Activated CD4-positive, alpha-beta T cell treated with anti-CD3 and anti-CD28 coated beads for 4 hours (primary cell): ENCODE results near the gene VARS2.

Source experiments
- DNase-seq, 2 donors: peaks; one replicate each; pipeline ENCODE4 v3.0.0-alpha.2; 2020

VARS2 gene

DNA sequence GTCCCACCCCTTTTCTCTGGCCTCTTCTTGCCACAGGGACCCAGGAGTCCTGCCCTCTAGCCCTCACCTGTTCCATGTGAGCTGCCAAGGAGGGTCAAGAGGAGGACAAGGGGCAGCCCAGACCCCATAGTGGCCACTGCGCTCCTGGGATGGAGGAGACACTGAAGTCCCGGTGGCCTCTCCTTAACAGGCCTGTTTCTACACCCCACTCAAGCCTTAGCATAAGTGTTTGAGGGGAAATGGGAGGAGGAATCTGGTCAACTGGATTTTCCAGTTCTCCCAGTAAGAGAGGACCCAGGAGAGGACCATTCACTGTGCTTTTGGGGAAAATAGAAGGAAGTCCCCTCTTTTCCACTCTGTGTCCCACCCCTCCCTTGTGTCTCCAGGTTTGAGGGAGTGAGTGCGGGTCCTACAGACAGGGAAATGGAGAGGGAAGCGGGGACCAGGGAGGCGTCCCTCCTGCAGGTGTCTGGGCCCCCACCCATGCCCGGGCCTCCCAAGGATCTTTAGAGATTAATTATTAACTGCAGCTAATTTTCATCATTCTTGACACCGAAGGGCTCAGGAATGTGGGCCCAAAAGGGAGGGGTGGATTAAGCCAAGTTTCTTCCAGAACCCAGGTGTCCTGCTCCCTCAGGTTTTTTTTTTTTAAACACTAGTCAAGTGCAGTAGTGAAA is 18.1 kb downstream of the VARS2 start, which contains the start of gene SFTA2:
Gene SFTA2, minus strand, starts transcription at position 202 of the 677 bp plus-strand sequence. Its CDS starts 74 bp downstream, at position 128.
- DNase-seq = no peak

GRCh38 chr6:30932665-30933365 is 18.8 kb downstream of the VARS2 start:
- DNase-seq = no peak

- DNase-seq = no peak
These were observed 21.0 kb downstream of the VARS2 start for GRCh38 chr6:30935018-30935417.

GRCh38 chr6:30937265-30937664 is 23.2 kb downstream of the VARS2 start:
- DNase-seq = no peak

GRCh38 chr6:30938730-30939129 is 24.7 kb downstream of the VARS2 start:
- DNase-seq = no peak

- DNase-seq = no peak
These were observed 25.4 kb downstream of the VARS2 start for GRCh38 chr6:30939473-30939872.

DNA sequence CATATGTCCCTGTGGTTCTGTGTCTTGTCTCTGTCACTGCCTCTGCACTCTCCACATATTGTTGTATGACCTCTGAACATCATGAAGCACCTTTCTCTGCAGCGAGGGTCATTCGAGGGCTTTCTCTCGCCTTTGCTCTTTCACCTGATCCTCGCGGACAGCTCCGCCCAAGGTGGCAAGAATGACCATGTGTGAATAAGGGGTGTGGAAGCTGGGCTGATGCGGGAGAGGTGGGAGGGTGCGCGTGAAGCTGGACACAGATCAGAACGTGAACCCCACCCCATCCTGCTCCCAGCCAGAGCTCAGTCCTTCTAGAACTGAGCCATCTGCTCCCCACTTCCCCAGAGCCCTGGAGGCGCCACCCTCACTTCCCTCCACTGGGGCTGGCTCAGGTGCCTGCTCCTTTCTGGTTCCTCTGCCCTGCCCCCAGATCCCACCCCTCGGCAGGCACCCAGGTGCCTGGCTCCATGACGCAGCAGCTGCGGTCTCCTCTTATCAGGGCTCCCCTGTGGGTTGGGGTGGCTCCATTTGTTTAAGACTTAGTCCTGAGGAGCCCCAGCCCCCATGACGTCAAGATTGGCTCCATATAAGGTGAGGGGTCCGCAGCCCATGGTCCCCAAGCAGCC is 26.4 kb downstream of the VARS2 start, which contains the start of gene MUCL3:
Gene MUCL3, plus strand, starts transcription at position 613 of the 626 bp plus-strand sequence. CDS start 27 bp downstream, outside the sequence.
- DNase-seq = no peak

DNA sequence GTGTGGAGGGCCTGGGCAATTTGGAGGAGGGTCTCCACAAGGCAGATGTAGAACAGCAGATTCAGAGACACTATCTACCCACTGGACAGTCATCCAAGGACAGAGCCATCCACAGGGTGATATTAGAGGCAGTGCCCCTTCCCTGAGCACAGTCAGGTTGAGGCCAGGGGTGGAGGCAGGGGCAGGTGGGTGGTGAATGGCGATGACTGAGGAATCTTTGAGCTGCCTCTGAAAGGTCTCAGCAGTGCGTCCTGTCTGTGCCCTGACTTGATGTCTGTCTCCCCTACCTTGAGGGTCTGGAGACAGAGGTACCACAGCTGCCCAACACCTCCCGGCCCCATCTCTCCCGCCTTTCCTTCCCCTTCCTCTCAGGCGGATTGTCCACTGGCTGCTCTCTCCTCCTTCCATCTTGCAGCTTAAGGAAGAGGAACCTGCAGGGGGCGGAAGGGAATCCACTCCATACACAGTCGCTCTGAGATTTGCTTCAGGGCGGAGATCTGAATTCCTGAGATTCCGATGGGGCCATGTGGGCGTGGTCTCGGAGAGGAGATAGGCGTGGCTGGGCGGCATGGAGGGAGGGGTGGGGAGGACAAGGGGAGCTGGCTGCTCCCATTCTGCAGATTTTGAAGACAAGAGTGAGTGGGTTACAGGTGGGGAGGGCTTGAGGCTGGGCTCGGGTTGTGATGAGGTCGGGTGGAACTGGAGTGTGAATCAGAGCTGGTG is 28.5 kb downstream of the VARS2 start:
- DNase-seq = no peak

GRCh38 chr6:30944051-30944450 is 30.0 kb downstream of the VARS2 start:
- no peak for DNase-seq

DNA sequence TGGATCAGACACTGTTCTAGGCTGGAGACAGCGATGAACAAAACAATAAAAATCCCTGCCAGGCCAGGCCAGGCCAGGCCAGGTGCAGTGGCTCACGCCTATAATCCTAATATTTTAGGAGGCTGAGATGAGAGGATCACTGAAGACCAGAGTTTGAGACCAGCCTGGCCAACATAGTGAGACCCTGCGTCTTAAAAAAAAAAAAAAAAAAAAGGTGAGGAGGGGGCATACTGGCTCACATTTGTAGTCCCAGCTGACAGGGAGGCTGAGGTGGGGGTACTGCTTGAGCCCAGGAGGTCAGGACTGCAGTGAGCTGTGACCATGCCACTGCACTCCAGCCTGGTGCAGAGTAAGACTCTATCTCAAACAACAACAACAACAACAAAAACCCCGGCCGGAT is 31.2 kb downstream of the VARS2 start:
- no peak for DNase-seq

- DNase-seq = no peak
These were observed 33.2 kb downstream of the VARS2 start for GRCh38 chr6:30947231-30947630.

- DNase-seq = no peak
These were observed 34.8 kb downstream of the VARS2 start for GRCh38 chr6:30948811-30949210.

GRCh38 chr6:30951907-30952469 is 38.0 kb downstream of the VARS2 start:
- no peak for DNase-seq

DNA sequence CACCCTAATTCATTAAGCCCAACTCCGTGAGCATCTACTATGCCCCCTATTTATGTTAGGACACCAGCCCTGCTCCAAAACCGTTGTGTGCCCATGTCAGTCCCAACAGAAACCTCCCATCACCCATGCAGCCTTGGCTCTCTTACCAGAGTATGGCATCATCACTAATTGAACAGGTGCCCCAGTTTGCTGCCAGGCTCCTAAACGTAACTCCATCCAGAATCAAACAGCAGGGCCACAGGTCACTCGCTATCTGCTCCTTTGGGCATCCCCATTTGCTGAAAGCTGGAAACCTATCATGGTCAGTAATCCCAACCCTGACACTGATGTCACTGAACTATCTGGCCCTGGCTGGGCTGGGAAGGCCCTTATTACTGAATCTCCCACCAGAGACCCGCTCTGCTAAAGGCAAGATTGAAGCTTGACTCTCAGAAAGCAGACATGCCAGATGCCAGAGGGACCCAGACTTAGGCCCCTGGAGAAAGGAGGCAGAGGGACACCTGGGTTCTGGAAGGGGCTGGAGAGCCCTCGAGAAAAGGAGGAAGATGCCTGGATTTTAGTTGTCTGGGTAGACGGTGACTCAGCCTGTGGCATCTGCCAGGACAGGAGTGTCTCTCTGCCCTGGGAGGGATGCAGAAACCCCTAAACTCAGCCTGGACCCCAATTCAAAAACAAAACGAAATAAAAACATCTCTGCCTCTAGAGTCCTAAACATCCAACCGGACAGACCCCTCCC is 40.8 kb downstream of the VARS2 start:
- DNase-seq = no peak

GRCh38 chr6:30955367-30956042 is 41.5 kb downstream of the VARS2 start:
- peak; percentile 57 to 59 for DNase-seq

DNA sequence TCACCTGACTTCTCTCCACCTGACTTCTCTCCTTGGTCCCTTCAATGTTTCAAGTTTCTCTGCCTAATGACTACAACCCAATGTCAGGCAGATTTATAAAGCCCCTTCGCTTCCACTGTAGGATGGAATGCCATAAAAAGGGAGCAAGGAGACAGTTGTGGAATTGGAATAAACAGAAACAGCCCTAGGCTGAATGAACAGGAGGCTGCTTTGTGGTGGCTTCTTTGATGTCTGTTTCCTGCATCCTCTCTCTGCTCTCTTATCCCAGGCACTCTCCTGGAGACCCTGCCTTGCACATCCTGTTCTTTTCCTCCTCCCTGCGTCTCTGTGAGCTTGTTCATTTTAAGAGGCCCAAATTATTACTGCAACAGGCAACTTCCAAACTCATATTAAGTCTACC is 43.7 kb downstream of the VARS2 start:
- no peak for DNase-seq

- no peak for DNase-seq
These were observed 47.1 kb downstream of the VARS2 start for GRCh38 chr6:30960907-30961673.

DNA sequence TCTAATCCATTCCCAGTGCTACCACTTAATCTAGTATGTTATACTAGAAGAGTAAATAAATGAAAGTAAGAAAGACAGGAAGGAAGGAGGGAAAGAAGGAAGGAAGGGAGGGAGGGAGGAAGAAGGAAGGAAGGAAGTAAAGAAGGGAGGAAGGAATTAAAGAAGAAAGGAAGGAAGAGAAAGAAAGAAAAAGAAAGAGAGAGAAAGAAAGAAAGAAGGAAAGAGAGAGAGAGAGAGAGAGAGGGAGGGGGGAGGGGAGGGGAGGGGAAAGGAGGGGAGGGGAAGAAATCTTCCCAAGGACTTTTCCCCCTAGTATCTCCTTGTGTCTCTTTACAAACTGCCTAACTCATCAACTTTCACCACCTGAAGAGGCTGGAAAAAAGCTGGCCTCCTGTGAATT is 48.7 kb downstream of the VARS2 start:
- DNase-seq = no peak

DNA sequence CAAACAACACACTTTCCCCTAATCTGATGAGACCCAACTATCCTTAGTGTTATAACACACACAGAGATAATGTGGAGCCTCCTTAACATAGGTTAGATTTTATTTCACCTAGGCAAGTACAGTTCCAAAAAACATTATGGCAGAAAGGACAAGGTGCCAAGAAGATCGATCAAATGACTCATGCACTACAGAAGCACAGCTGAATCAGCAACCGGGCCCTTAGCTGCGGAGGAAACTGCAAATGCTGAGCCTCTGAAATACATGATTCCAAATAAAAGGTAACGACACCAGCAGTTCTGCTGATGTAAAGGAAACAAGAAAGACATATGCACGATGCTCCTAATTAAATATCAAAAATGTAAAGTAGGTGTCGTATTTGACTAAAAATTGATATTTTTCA is 49.6 kb downstream of the VARS2 start:
- DNase-seq = no peak

DNA sequence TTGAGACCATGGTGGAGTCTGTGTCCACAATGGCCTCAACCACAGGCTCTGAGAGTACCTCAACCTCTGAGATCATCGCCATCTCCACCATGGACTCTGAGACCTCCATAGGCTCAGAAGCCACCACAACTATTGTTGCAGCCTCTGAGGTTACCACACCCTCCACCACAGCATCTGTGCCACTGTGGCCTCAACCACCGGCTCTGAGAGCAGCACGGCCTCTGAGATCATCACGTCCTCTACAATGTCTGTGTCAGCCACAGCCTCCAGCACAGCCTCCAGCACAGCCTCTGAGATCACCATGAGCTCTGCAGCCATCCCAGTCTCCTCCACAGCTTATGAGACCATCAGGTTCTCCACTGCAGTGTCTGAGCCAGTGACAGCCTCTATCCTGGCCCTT is 50.0 kb downstream of the VARS2 start:
- no peak for DNase-seq

GRCh38 chr6:30965140-30965601 is 51.1 kb downstream of the VARS2 start:
- no peak for DNase-seq
